22Rv1 (cell line): ENCODE data around the gene RS1.
A peak's percentile ranks its signal among the peaks of the same experiment; 100 is the strongest.

Source experiments
- H3K27ac ChIP-seq: fragments of 450-650 bp; 2 replicates; pipeline ENCODE4 v1.5.1; 2017
- ZFX ChIP-seq: fragments of 450-650 bp; IDR thresholded peaks from 2 replicates; pipeline ENCODE4 v1.6.1; 2017; ENCODE audit warnings: antibody characterized with exemption, borderline replicate concordance
- TF ChIP-seq, protein P1 (sequence below): fragments of 450-650 bp; IDR thresholded peaks from 2 replicates; pipeline ENCODE4 v1.5.1; 2017; ENCODE audit warnings: mild to moderate bottlenecking

RS1 gene

DNA sequence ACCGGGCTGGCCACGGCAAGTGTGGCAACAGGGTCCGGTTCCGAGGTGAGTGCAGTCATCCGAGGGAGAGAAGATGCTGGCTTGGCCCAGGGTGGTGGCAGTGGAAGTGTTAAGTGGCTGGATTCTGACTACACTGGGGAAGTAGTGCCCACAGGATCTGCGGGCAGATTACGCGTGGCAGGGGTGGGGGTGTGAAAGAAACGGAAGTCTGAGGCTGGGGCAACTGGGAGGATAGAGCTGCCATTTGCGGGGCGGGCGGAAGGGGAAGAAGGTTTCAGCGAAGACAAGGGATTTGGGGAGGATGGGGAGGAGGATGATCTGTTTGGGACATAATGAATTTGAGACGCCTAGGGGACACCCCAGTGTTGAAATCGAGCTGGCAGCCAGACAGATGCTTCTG is 5.3 kb downstream of the RS1 start:
- no peak overlapping the region for H3K27ac ChIP-seq
- no peak for TF ChIP-seq ZFX
- TF ChIP-seq, protein P1, sequence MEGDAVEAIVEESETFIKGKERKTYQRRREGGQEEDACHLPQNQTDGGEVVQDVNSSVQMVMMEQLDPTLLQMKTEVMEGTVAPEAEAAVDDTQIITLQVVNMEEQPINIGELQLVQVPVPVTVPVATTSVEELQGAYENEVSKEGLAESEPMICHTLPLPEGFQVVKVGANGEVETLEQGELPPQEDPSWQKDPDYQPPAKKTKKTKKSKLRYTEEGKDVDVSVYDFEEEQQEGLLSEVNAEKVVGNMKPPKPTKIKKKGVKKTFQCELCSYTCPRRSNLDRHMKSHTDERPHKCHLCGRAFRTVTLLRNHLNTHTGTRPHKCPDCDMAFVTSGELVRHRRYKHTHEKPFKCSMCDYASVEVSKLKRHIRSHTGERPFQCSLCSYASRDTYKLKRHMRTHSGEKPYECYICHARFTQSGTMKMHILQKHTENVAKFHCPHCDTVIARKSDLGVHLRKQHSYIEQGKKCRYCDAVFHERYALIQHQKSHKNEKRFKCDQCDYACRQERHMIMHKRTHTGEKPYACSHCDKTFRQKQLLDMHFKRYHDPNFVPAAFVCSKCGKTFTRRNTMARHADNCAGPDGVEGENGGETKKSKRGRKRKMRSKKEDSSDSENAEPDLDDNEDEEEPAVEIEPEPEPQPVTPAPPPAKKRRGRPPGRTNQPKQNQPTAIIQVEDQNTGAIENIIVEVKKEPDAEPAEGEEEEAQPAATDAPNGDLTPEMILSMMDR, result no peak

DNA sequence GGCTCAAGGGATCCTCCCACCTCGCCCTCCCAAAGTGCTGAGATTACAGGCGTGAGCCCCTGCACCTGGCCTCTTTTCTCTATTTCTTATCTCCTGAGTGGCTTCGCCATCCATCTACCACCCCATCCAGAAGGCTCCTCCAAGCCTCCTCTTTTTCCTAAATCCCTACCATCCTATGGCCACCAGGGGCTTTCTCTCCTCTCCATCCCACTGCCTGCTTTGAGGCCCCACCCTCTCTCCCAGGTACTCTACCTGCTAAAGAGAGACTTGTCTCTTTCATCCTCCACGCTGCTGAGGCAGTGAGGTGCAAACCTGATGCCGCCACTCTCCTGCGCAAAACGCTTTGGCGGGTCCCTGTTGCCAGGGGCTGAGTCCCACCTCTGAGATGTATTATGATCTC is 7.0 kb downstream of the RS1 start:
- TF ChIP-seq, protein P1, result no peak
- TF ChIP-seq ZFX, result no peak
- H3K27ac ChIP-seq, result no peak overlapping the region

DNA sequence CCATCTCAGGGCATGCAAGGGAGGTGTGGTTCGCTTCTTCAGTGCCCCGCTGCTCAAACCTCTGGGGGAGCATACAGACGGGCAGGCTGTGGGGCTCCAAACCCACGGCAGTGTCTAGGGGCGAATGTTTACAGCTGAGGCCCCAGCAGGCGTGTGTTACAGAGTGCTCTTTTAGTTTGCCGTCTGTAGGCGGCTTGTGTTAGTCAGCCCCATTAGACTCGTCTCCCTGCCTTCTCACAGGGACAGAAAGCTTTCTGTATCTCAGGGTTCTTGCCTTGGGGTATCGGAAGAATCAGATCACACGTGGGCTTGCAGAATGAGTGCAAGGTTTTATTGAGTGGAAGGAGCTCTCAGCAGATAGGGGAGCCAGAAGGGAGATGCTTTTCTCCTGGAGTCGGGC is 10.6 kb downstream of the RS1 start:
- H3K27ac ChIP-seq, result no peak overlapping the region
- TF ChIP-seq, protein P1, result no peak
- TF ChIP-seq ZFX, result no peak

DNA sequence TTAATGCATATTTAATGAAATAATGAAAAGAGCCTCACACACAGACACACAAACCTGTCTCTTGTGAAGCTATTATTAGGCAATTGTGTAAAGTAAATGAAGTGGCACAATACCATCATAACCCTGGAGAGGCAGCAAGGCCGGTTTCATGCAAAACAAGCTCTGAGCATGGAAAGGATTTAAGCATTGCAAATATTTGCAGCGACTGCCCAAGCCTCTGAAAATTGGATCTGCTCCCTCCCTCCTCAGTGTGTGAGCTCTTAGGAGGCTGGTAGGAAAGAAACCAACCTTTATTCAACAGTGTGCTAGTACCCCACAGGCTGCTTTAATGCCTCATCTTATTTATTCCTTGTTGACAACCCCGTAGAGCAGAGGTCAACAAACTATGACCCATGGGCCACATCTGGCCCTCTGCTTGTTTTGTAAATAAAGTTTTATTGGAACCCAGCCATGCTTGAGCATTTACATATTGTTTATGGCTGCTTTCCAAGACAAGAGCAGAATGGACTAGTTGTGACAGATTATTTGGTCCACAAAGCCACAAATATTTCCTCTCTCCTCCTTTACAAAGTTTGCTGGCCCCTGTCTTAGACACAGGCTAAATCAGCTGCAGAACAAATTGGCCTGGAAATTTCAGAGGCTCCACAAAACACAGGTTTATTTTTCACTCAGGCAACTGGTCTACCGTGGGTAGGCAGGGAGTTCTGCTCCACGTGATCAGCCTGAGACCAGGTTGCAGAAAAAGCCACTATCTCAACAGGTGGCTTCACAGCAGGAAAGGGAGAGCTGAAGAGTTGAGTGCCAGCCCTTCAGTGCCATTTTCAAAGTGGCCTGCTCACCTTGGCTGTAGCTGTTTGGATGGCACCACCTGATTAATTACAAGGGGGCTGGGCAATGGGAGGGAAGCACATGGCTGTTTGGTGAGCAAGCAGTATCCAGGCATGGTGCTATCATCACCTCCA is 16.8 kb downstream of the RS1 start:
- H3K27ac ChIP-seq, result peak overlapping the region; percentile 62
- TF ChIP-seq, protein P1, result no peak
- TF ChIP-seq ZFX, result no peak

DNA sequence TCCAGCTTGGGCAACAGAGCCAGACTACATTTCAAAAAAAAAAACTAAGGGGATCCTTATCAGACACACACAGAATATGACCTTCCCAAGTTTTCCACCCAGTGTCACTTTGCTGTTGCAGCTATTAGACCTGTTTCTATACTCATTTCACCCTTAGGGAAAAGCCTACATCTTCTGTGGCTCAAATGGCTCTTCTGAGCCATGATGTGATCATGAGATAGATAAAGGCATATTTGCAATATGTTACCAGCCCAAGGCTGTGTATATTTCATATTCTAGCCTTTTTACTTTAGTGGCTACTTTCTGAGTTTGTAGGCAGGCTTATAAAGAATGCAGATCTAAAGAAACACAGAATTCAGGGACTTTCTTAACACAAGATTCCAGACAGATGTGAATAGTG is 19.3 kb downstream of the RS1 start:
- no peak overlapping the region for H3K27ac ChIP-seq
- no peak for TF ChIP-seq ZFX
- TF ChIP-seq, protein P1, result no peak

DNA sequence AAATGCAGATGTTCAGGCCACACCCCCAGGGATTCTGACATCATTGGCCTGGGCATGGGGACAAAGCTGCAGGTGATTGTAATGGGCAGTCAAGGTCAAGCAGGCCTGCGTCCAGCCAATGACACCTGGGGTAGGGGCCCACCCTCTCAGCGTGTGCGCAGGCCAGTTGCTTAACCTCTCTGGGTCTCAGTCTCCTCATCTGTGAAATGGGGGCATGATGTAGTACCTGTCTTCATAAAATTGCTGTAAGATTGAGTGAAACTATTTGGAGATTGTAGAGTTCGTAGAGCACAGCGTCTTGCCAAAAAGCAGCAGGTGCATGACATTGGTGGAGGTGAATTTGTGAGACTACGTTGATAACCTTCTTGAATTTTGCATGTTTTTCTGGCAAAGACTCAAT is 21.2 kb downstream of the RS1 start:
- no peak overlapping the region for H3K27ac ChIP-seq
- no peak for TF ChIP-seq ZFX
- TF ChIP-seq, protein P1, result no peak

DNA sequence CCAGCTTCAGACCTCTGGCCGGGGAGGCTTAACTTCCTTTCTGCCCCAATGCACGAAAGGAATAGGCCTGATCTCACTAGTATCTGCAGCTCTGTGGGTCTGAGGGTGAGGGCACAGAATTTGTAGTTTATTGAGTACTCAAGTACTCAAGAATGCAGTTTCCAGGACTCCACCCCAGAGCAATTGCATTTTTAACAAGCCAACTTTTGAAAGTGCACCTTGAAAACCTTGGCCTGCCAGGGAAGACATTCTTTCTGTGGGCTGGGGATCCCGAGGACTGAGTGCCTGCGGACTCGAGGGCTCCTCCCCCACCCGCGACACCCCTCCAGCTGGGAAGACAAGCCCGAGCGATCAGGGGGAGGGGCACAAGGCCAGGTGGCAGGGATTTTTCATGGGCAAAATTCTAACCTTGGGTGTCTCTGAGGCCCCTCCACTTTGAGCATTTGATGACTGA is 22.4 kb downstream of the RS1 start:
- TF ChIP-seq, protein P1, result no peak
- no peak for TF ChIP-seq ZFX
- no peak overlapping the region for H3K27ac ChIP-seq
